GM06990 (cell line): ENCODE results near the gene FUT7.

ENCODE experiments used
- DNase-seq: peaks from one replicate; pipeline ENCODE4 v3.0.0-alpha.2; 2011; ENCODE audit not compliant: insufficient read length; ENCODE audit errors: extremely low read depth
- H3K27me3 ChIP-seq: replicated peaks from 2 replicates; pipeline ENCODE4 v1.6.0; 2011; ENCODE audit warnings: low read length; ENCODE audit not compliant: control insufficient read depth, insufficient read depth
- H3K36me3 ChIP-seq: 2 replicates; pipeline ENCODE4 v1.5.1; 2011; ENCODE audit warnings: low read length; ENCODE audit not compliant: control insufficient read depth, insufficient read depth
- H3K4me3 ChIP-seq: replicated peaks from 2 replicates; pipeline ENCODE4 v1.5.1; 2011; ENCODE audit warnings: low read depth, mild to moderate bottlenecking, control low read depth, low read length
- TF ChIP-seq, protein P1 (sequence below): IDR thresholded peaks from 2 replicates; pipeline ENCODE4 v1.5.1; 2011; ENCODE audit warnings: low read length, control low read depth, mild to moderate bottlenecking, inconsistent platforms; ENCODE audit not compliant: insufficient read depth, poor library complexity, severe bottlenecking

Gene FUT7

DNA sequence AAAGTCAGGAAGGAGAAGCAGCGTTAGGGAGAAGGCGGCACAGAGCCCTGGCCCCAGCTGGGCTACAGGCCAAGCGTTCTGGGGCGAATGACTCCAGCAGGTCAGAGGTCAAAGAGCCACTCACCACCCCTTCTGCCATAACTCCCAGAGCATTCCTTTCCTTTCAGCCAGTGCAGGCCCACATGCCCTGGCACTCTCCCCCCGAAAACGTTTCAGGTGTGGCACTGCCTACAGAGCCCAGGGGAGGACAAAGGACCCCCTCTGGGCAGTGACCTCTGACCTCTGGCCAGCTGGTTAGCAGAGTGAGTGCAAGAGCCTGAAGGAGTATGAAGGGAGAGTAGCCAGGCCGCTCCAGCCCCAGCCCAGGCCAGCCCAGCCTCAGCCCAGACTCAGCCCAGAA, 8.7 kb downstream of the FUT7 start:
- TF ChIP-seq, protein P1, sequence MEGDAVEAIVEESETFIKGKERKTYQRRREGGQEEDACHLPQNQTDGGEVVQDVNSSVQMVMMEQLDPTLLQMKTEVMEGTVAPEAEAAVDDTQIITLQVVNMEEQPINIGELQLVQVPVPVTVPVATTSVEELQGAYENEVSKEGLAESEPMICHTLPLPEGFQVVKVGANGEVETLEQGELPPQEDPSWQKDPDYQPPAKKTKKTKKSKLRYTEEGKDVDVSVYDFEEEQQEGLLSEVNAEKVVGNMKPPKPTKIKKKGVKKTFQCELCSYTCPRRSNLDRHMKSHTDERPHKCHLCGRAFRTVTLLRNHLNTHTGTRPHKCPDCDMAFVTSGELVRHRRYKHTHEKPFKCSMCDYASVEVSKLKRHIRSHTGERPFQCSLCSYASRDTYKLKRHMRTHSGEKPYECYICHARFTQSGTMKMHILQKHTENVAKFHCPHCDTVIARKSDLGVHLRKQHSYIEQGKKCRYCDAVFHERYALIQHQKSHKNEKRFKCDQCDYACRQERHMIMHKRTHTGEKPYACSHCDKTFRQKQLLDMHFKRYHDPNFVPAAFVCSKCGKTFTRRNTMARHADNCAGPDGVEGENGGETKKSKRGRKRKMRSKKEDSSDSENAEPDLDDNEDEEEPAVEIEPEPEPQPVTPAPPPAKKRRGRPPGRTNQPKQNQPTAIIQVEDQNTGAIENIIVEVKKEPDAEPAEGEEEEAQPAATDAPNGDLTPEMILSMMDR: no peak
- no peak overlapping the region for H3K4me3 ChIP-seq
- H3K36me3 ChIP-seq: no peaks in the 10 kb centered on the region
- no peaks in the 10 kb centered on the region; the same call in 1 of the 2 replicates for H3K27me3 ChIP-seq
- DNase-seq: no peak

DNA sequence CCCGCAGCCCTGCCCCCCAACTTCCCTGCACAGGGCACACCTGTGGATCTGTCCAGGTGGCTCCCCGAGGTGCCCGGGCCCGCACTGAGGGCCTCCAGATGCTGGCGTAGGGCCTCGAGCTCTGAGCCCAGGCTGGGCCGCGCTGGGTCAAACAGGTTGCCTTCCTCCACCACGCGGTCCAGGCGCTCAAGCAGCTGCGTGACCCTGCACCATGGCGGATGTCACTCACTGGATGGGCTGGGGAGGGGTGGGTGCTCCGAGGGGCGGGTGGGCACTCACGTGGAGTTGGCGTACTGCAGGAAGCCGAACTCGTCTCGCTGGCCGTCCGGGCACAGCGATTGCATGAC, 9.3 kb downstream of the FUT7 start:
- TF ChIP-seq, protein P1: no peak

DNA sequence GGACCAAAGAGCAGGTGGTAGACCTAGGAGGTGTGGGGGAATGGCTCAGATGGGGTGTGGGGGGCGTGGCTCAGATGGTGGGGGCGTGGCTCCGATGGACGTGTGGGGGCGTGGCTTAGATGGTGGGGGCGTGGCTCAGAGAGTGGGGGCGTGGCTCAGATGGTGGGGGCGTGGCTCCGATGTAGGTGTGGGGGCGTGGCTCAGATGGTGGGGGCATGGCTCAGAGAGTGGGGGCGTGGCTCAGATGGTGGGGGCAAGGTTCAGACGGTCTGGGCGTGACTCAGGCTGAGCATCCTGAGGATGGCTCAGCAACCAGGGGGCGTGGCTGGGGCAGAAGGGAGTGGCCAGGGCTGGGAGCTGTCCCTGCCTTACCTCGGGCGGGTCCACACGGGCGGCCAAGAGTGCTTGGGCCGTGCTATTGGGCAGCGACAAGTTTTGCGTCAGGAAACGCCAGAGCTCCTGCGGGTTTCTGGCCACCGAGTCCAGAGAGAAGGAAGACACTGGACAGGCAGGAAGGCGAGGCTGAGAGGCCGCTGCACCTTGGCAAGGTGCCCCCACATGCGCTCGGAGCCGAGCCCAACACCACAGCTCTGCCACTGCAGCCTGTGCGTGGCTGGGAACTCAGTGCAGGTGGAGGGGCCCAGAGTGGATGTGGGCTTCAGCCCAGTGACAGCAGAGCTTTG, 9.8 kb downstream of the FUT7 start:
- H3K36me3 ChIP-seq: no peaks in the 10 kb centered on the region
- peak; percentile 70 for DNase-seq

More for the DNA sequence above, 9.3 kb downstream of the FUT7 start:
- H3K4me3 ChIP-seq: no peak overlapping the region
- no peaks in the 10 kb centered on the region; the same call in 1 of the 2 replicates for H3K27me3 ChIP-seq
- no peaks in the 10 kb centered on the region for H3K36me3 ChIP-seq
- no peak for DNase-seq

DNA sequence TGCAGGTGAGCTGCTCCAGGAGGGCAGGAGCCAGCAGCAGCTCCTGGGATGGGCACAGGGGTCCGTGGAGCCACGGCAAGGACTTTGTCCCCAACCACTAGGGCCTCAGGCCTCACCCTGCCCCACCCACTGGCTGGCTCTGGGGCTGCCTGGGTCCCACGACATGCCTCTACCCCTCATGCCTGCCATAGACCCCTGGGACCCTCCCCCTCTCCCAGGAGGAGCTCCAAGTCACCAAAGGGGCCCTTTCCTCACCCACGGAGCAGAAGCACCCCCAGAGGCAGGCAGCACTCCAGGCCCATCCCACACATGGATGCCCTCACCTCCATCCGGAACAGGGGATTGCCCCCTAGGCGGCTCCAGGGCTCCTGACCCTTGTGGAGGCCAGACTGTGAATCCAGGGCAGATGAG, 10.3 kb downstream of the FUT7 start:
- Histone ChIP-seq H3K27me3 (no peaks in the 10 kb centered on the region; the same call in 1 of the 2 replicates), H3K4me3 (no peak overlapping the region), H3K36me3 (no peaks in the 10 kb centered on the region)
- DNase-seq: no peak
- TF ChIP-seq, protein P1: no peak

More for the DNA sequence above, 9.8 kb downstream of the FUT7 start:
- no peak overlapping the region for H3K4me3 ChIP-seq
- TF ChIP-seq, protein P1: no peak
- no peaks in the 10 kb centered on the region; the same call in 1 of the 2 replicates for H3K27me3 ChIP-seq

DNA sequence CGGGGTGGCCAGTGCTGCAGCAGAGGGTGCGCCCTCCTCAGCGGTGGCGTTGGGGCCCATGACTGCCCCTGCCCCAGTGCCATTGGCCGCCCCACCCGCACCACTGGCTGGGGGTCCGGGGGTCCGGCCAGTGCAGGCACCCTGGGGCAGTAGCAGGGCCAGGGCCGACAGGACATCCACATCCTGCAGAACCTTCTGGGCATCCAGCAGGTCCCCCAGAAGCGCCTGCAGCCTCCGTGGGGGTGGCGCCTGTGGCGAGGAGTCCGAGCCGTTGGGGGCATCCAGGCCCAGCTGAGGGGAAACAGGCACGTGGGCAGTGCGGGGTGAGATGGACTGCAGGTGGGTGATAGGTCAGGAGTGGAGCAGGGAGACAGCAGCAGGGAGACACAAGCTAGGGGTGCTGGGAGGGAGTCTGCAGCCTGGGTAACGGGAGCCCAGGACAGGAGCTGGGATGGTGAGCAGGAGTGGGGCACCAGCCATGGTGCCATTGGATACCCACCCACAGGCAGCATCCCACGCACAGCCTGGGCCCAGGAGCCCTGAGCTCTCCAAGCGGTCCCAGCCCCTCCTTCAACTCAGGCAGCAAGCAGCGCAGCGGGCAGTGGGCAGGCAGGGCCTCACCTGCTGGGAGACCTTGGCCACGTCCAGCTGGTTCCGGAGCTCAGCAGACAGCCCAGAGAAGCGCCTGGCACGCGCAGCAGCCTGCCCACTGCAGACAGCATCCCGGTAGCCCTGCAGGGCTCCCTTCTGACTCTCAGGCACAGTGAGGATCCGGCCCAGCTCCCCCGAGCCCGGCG, 10.9 kb downstream of the FUT7 start:
- Histone ChIP-seq H3K27me3 (no peaks in the 10 kb centered on the region; the same call in 1 of the 2 replicates), H3K4me3 (no peak overlapping the region), H3K36me3 (no peaks in the 10 kb centered on the region)
- no peak for DNase-seq
- TF ChIP-seq, protein P1: no peak
